Fibroblast of lung (primary cell): ENCODE measurements around the gene LCLAT1. TPM values are rescaled to one million over a fixed set of nuclear protein-coding genes. Genes with fewer than 3 reads are reported as not detected.
A peak's percentile ranks its signal among the peaks of the same experiment; 100 is the strongest.

Source experiments
- DNase-seq, 2 donors: peaks; one replicate each; pipeline versions ENCODE4 v3.0.0 to v3.0.0-alpha.2; 2010; ENCODE audit warnings: low read depth in 2 of 2
- H2AFZ ChIP-seq: 2 replicates; pipeline ENCODE4 v1.5.1; 2012; ENCODE audit warnings: low read length, control low read depth, inconsistent platforms
- H3K27ac ChIP-seq: 2 replicates; pipeline ENCODE4 v1.5.1; 2011; ENCODE audit warnings: low read length, control low read depth; ENCODE audit not compliant: insufficient read depth
- H3K27me3 ChIP-seq: 2 replicates; pipeline ENCODE4 v1.5.1; 2011; ENCODE audit warnings: mild to moderate bottlenecking, low read length; ENCODE audit not compliant: control insufficient read depth, insufficient read depth
- H3K36me3 ChIP-seq: 2 replicates; pipeline ENCODE4 v1.5.1; 2011; ENCODE audit warnings: low read length; ENCODE audit not compliant: control insufficient read depth, insufficient read depth
- H3K4me1 ChIP-seq: 2 replicates; pipeline ENCODE4 v1.5.1; 2011; ENCODE audit warnings: low read length; ENCODE audit not compliant: control insufficient read depth, insufficient read depth; ENCODE audit errors: extremely low read depth
- H3K4me2 ChIP-seq: 2 replicates; pipeline ENCODE4 v1.5.1; 2011; ENCODE audit warnings: low read length, control low read depth; ENCODE audit not compliant: insufficient read depth; ENCODE audit errors: extremely low read depth
- H3K4me3 ChIP-seq, 4 experiments: fragments of 200-600 bp in 1 of 4; sonication (generic) in 1 of 4; replicated peaks in 1 of 4; 2 replicates each; pipeline ENCODE4 v1.5.1; 2011 to 2016; ENCODE audit warnings: low read length in 4 of 4, low read depth in 3 of 4, mild to moderate bottlenecking in 3 of 4, control low read depth in 2 of 4, inconsistent platforms in 1 of 4, mixed read lengths in 1 of 4; ENCODE audit not compliant: insufficient read depth in 1 of 4; ENCODE audit errors: control extremely low read depth in 1 of 4
- H3K79me2 ChIP-seq: 2 replicates; pipeline ENCODE4 v1.5.1; 2012; ENCODE audit warnings: mild to moderate bottlenecking, low read length, inconsistent platforms; ENCODE audit not compliant: control insufficient read depth, insufficient read depth
- H3K9ac ChIP-seq: 2 replicates; pipeline ENCODE4 v1.5.1; 2011; ENCODE audit warnings: mild to moderate bottlenecking, low read length, control low read depth; ENCODE audit not compliant: insufficient read depth
- H3K9me3 ChIP-seq: 2 replicates; pipeline ENCODE4 v1.5.1; 2012; ENCODE audit warnings: low read depth, low read length; ENCODE audit not compliant: control insufficient read depth, insufficient read depth
- H4K20me1 ChIP-seq: 2 replicates; pipeline ENCODE4 v1.5.1; 2011; ENCODE audit warnings: low read length; ENCODE audit not compliant: control insufficient read depth, insufficient read depth; ENCODE audit errors: extremely low read depth
- CTCF ChIP-seq, 2 donors: IDR thresholded peaks in 1 of 2; conservative IDR thresholded peaks in 1 of 2; 1 replicate in 1 of 2; 2 replicates in 1 of 2; pipeline ENCODE4 v1.5.1; 2011 to 2012; ENCODE audit warnings: low read length in 2 of 2, control low read depth in 1 of 2, inconsistent platforms in 1 of 2, low read depth in 1 of 2, mild to moderate bottlenecking in 1 of 2
- EZH2 ChIP-seq: IDR thresholded peaks from 2 replicates; pipeline ENCODE4 v1.5.1; 2012; ENCODE audit warnings: low read length, control low read depth, mild to moderate bottlenecking; ENCODE audit errors: missing control alignments
- polyA plus RNA-seq, 2 donors: library from polyadenylated mRNA; depleted of rRNA in 1 of 2; stranded (reverse) in 1 of 2; unstranded in 1 of 2; fragments of >200 nt; gene quantifications; 2 replicates each; pipeline ENCODE4 v1.2.1, GENCODE V29; 2011 to 2012; ENCODE audit warnings: missing spikeins in 1 of 2
- total RNA-seq: library from RNA; depleted of rRNA; stranded (reverse); fragments of >200 nt; gene quantifications from 2 replicates; pipeline ENCODE4 v1.2.1, GENCODE V29; 2014

Gene LCLAT1
- total and polyA plus RNA-seq, 2 donors (not counting 1 experiment from before 2014, with no cell fraction given), result 43.3 to 45.9 TPM

- H3K4me2 ChIP-seq, result no peak overlapping the region
- no peaks in the 10 kb centered on the region for H4K20me1 ChIP-seq
- peak; percentile 56 to 89 for DNase-seq
Observed at GRCh38 chr2:30514134-30514847, 67.2 kb downstream of the LCLAT1 start.

GRCh38 chr2:30514848-30515435 is 67.9 kb downstream of the LCLAT1 start:
- peak in 1 of 2 donors; percentile 14 for DNase-seq
- Histone ChIP-seq H2AFZ (no peak overlapping the region), H3K27ac (no peak overlapping the region), H3K4me3 (no peak overlapping the region), H3K27me3 (no peaks in the 10 kb centered on the region), H3K79me2 (peaks cover 1% of the 10 kb centered on the region), H3K4me1 (peaks cover 9% of the 10 kb centered on the region), H4K20me1 (no peaks in the 10 kb centered on the region), H3K36me3 (no peaks in the 10 kb centered on the region), H3K9me3 (no peaks in the 10 kb centered on the region), H3K4me2 (no peak overlapping the region), H3K9ac (no peak overlapping the region)
- TF ChIP-seq EZH2 (no peak), CTCF (conservative IDR thresholded peaks at IDR 0.05 in 1 of 2, IDR thresholded peaks at IDR 0.05 in 1 of 2; ENCODE audit: low read depth in 1 of 2, low read length in 2 of 2) (no peak)

More at GRCh38 chr2:30514134-30514847, 67.2 kb downstream of the LCLAT1 start:
- TF ChIP-seq EZH2 (no peak), CTCF (conservative IDR thresholded peaks at IDR 0.05 in 1 of 2, IDR thresholded peaks at IDR 0.05 in 1 of 2; ENCODE audit: low read depth in 1 of 2, low read length in 2 of 2) (no peak)
- Histone ChIP-seq H3K27ac (no peak overlapping the region), H3K4me1 (peaks cover 9% of the 10 kb centered on the region), H3K4me3 (no peak overlapping the region), H2AFZ (no peak overlapping the region), H3K79me2 (peaks cover 1% of the 10 kb centered on the region), H3K9me3 (no peaks in the 10 kb centered on the region), H3K36me3 (no peaks in the 10 kb centered on the region), H3K27me3 (no peaks in the 10 kb centered on the region), H3K9ac (no peak overlapping the region)

GRCh38 chr2:30516166-30516565 is 69.1 kb downstream of the LCLAT1 start:
- H3K4me3 ChIP-seq, result no peak overlapping the region
- H3K36me3 ChIP-seq, result no peaks in the 10 kb centered on the region
- no peak overlapping the region for H3K9ac ChIP-seq
- H3K79me2 ChIP-seq, result peaks cover 1% of the 10 kb centered on the region
- no peak for DNase-seq
- no peak overlapping the region for H2AFZ ChIP-seq
- TF ChIP-seq CTCF (conservative IDR thresholded peaks at IDR 0.05 in 1 of 2, IDR thresholded peaks at IDR 0.05 in 1 of 2; ENCODE audit: low read depth in 1 of 2, low read length in 2 of 2), result no peak
- H3K9me3 ChIP-seq, result no peaks in the 10 kb centered on the region
- no peaks in the 10 kb centered on the region for H3K27me3 ChIP-seq
- H3K27ac ChIP-seq, result no peak overlapping the region
- H4K20me1 ChIP-seq, result no peaks in the 10 kb centered on the region
- peaks cover 7% of the 10 kb centered on the region for H3K4me1 ChIP-seq
- no peak overlapping the region for H3K4me2 ChIP-seq
